ENCODE data around the gene TNXB. TPM values are rescaled to one million over a fixed set of nuclear protein-coding genes. Genes with fewer than 3 reads are reported as not detected.

Gene TNXB, protein sequence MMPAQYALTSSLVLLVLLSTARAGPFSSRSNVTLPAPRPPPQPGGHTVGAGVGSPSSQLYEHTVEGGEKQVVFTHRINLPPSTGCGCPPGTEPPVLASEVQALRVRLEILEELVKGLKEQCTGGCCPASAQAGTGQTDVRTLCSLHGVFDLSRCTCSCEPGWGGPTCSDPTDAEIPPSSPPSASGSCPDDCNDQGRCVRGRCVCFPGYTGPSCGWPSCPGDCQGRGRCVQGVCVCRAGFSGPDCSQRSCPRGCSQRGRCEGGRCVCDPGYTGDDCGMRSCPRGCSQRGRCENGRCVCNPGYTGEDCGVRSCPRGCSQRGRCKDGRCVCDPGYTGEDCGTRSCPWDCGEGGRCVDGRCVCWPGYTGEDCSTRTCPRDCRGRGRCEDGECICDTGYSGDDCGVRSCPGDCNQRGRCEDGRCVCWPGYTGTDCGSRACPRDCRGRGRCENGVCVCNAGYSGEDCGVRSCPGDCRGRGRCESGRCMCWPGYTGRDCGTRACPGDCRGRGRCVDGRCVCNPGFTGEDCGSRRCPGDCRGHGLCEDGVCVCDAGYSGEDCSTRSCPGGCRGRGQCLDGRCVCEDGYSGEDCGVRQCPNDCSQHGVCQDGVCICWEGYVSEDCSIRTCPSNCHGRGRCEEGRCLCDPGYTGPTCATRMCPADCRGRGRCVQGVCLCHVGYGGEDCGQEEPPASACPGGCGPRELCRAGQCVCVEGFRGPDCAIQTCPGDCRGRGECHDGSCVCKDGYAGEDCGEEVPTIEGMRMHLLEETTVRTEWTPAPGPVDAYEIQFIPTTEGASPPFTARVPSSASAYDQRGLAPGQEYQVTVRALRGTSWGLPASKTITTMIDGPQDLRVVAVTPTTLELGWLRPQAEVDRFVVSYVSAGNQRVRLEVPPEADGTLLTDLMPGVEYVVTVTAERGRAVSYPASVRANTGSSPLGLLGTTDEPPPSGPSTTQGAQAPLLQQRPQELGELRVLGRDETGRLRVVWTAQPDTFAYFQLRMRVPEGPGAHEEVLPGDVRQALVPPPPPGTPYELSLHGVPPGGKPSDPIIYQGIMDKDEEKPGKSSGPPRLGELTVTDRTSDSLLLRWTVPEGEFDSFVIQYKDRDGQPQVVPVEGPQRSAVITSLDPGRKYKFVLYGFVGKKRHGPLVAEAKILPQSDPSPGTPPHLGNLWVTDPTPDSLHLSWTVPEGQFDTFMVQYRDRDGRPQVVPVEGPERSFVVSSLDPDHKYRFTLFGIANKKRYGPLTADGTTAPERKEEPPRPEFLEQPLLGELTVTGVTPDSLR (N-terminal part only)
- total RNA-seq = 0.34 and 0.38 TPM in 2 replicates

GRCh38 chr6:32109114-32109764 is at the start of gene TNXB:
TSS of gene TNXB (minus strand) at chr6:32109338. CDS start at chr6:32098198, 11,140 bp downstream.
- Histone ChIP-seq H3K27me3 (ENCODE audit: control insufficient read depth, insufficient read depth, low read length) (peaks cover 41% of the 10 kb centered on the region), H3K36me3 (ENCODE audit: control insufficient read depth, insufficient read depth, low read length) (no peaks in the 10 kb centered on the region), H3K4me3 (ENCODE audit: low read depth, low read length) (no peak within 1 kb of the TSS)
- TF ChIP-seq, protein P1, sequence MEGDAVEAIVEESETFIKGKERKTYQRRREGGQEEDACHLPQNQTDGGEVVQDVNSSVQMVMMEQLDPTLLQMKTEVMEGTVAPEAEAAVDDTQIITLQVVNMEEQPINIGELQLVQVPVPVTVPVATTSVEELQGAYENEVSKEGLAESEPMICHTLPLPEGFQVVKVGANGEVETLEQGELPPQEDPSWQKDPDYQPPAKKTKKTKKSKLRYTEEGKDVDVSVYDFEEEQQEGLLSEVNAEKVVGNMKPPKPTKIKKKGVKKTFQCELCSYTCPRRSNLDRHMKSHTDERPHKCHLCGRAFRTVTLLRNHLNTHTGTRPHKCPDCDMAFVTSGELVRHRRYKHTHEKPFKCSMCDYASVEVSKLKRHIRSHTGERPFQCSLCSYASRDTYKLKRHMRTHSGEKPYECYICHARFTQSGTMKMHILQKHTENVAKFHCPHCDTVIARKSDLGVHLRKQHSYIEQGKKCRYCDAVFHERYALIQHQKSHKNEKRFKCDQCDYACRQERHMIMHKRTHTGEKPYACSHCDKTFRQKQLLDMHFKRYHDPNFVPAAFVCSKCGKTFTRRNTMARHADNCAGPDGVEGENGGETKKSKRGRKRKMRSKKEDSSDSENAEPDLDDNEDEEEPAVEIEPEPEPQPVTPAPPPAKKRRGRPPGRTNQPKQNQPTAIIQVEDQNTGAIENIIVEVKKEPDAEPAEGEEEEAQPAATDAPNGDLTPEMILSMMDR (IDR thresholded peaks at IDR 0.05; ENCODE audit: insufficient read depth, low read length, poor library complexity, severe bottlenecking) = no peak
- DNase-seq (ENCODE audit: low read depth) = no peak

- Histone ChIP-seq H3K36me3 (ENCODE audit: control insufficient read depth, insufficient read depth, low read length) (no peaks in the 10 kb centered on the region), H3K4me3 (ENCODE audit: low read depth, low read length) (no peak overlapping the region), H3K27me3 (ENCODE audit: control insufficient read depth, insufficient read depth, low read length) (no peaks in the 10 kb centered on the region)
- TF ChIP-seq, protein P1 (IDR thresholded peaks at IDR 0.05; ENCODE audit: insufficient read depth, low read length, poor library complexity, severe bottlenecking) = no peak
- no peak for DNase-seq (ENCODE audit: low read depth)
Observed at GRCh38 chr6:32158052-32158451, 48.9 kb upstream of the TNXB start.

DNA sequence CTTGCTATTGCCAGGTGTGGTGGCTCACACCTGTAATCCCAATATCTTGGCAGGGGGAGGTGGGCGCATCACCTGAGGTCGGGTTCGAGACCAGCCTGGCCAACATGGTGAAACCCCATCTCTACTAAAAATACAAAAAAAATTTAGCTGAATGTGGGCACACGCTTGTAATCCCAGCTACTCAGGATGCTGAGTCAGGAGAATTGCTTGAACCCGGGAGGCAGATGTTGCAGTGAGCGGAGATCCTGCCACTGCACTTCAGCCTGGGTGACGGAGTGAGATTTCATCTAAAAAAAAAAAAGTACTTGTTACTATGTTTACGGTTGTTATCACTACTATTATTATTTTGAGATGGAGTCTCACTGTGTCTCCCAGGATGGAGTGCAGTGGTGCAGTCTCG is 47.8 kb upstream of the TNXB start:
- H3K36me3 ChIP-seq (ENCODE audit: control insufficient read depth, insufficient read depth, low read length) = no peaks in the 10 kb centered on the region
- no peak for DNase-seq (ENCODE audit: low read depth)
- no peaks in the 10 kb centered on the region for H3K27me3 ChIP-seq (ENCODE audit: control insufficient read depth, insufficient read depth, low read length)
- H3K4me3 ChIP-seq (ENCODE audit: low read depth, low read length) = no peak overlapping the region
- TF ChIP-seq, protein P1 (IDR thresholded peaks at IDR 0.05; ENCODE audit: insufficient read depth, low read length, poor library complexity, severe bottlenecking) = no peak

GRCh38 chr6:32154514-32155161 is 45.5 kb upstream of the TNXB start:
- TF ChIP-seq, protein P1 (IDR thresholded peaks at IDR 0.05; ENCODE audit: insufficient read depth, low read length, poor library complexity, severe bottlenecking) = peak; percentile 68
- Histone ChIP-seq H3K27me3 (ENCODE audit: control insufficient read depth, insufficient read depth, low read length) (peaks cover 17% of the 10 kb centered on the region), H3K36me3 (ENCODE audit: control insufficient read depth, insufficient read depth, low read length) (no peaks in the 10 kb centered on the region), H3K4me3 (ENCODE audit: low read depth, low read length) (peak overlapping the region; percentile 61)
- DNase-seq (ENCODE audit: low read depth) = no peak

Measured in kidney epithelial cell (primary cell).